ENCODE measurements around the gene POP5. TPM values are rescaled to one million over a fixed set of nuclear protein-coding genes. Genes with fewer than 3 reads are reported as not detected.

Gene POP5
- total RNA-seq, 3 donors from 2014 or later = 35.4 to 43.8 (median 42.4) TPM

DNA sequence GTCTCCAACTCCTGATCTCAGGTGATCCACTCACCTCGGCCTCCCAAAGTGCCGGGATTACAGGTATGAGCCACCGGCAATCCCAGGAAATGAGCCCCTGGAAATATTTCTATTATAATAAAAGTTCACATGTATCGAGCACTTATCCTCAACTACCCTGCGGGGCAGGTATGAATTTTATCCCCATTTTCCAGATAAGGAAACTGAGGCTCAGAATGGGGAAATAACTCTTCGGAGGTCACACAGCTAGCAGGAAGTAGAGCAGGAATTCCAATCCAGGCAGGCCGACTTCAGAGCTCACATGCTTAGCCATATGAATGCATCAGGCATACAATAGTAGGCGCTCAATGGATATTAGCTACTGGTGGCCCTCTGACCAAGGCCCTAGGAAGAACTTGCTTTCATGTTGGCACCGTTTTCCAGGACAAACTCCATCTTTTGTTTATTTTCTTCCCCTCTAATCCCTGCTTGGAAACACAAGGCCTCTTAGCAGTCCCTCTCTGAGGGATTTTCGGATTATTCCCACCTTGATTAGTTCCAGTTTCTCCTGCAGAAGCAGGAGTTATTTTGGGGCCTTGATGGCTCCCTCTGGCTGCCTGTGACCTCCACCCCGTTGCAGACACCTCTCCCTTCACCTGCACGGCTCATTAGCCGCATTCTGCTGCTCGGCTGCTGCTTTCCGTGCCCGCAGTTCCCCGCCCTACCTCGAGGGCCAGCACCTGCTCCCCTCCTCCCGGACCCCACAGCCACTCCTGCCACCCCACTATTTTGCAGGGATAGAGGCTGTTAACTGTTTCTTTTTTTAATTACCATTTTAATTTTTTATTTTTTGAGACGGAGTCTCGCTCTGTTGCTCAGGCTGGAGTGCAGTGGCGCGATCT, 18.7 kb upstream of the POP5 start:
- intact Hi-C loops (cut with DNase I; ENCODE audit: low total_unique reads) = no loop called here
- TF ChIP-seq, protein P1, sequence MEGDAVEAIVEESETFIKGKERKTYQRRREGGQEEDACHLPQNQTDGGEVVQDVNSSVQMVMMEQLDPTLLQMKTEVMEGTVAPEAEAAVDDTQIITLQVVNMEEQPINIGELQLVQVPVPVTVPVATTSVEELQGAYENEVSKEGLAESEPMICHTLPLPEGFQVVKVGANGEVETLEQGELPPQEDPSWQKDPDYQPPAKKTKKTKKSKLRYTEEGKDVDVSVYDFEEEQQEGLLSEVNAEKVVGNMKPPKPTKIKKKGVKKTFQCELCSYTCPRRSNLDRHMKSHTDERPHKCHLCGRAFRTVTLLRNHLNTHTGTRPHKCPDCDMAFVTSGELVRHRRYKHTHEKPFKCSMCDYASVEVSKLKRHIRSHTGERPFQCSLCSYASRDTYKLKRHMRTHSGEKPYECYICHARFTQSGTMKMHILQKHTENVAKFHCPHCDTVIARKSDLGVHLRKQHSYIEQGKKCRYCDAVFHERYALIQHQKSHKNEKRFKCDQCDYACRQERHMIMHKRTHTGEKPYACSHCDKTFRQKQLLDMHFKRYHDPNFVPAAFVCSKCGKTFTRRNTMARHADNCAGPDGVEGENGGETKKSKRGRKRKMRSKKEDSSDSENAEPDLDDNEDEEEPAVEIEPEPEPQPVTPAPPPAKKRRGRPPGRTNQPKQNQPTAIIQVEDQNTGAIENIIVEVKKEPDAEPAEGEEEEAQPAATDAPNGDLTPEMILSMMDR (IDR thresholded peaks at IDR 0.05) = no peak
- TF ChIP-seq POLR2A (IDR thresholded peaks at IDR 0.05) (no peak), POLR2AphosphoS5 (IDR thresholded peaks at IDR 0.05) (no peak)
- H3K27me3 ChIP-seq = peaks cover 0 to 8% of the 10 kb centered on the region in 2 donors
- no peak for DNase-seq (ENCODE audit: low spot score in 2 of 2)
- H3K27ac ChIP-seq = no peak overlapping the region
- H3K9me3 ChIP-seq = no peaks in the 10 kb centered on the region
- no peak overlapping the region for H3K4me3 ChIP-seq
- H3K4me1 ChIP-seq = no peaks in the 10 kb centered on the region
- no peaks in the 10 kb centered on the region for H3K36me3 ChIP-seq

DNA sequence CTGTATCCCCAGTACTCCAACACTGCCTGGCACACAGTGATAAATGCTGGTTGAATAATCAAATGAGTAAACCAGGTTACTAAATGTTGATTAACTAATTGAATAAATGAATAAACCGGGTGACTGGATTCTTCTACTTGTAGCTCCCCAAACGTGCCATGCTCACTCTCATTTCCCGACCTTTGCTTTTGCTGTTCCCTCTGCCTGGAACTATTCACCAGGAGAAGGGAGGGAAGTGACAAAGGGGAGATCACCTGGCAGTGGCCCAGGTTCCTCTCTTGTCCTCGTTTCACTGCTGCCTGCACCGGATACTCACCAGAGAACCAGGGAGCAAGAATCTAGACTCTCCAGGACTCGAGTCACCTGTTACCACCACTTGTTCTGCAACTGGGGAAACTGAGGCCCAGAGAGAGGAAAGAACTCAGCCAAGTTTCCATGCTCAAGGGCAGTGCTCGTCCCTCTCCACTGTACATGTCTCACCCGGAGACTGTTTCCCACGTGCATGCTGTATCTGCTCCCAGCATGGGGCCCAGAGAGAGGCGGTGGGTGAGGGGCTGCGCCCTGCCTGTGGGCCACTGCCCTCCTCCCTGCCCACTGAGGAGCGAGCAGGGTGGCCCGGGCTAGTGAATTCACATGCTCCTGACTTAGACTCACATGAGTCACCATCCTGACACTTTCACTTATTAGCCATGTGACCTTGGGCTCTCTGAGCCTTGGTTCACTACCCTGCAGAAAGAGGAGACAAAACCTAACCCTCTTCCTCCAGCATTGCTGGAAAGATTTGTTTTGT, 17.7 kb upstream of the POP5 start:
- TF ChIP-seq POLR2AphosphoS5 (IDR thresholded peaks at IDR 0.05) = no peak
- no peak for TF ChIP-seq POLR2A (IDR thresholded peaks at IDR 0.05)
- TF ChIP-seq, protein P1 (IDR thresholded peaks at IDR 0.05) = no peak
- Histone ChIP-seq H3K27ac (no peak overlapping the region), H3K9me3 (no peaks in the 10 kb centered on the region), H3K4me1 (no peaks in the 10 kb centered on the region), H3K36me3 (no peaks in the 10 kb centered on the region), H3K4me3 (no peak overlapping the region), H3K27me3 (peaks cover 0 to 8% of the 10 kb centered on the region in 2 donors)
- intact Hi-C loops (cut with DNase I; ENCODE audit: low total_unique reads) = no loop called here
- DNase-seq (ENCODE audit: low spot score in 2 of 2) = no peak

DNA sequence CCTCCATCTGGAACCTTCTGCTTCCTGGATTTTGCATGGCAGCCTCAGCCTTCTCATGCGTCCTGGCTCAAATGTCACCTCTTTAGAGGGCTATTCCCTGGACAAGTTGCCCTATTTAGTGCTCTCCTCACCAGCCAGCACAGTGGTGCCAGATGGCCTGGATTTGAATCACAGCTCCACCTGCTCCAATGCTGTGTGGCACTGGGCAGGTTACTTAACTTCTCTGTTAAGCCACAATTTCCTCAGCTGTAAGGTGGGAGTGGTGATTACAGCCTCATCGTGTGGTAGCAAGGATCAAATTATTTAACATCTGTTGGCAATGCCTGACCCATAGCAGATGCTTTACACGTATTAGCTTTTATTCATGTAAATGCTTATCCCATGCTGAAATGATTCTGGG, 16.7 kb upstream of the POP5 start:
- no peaks in the 10 kb centered on the region for H3K9me3 ChIP-seq
- H3K4me1 ChIP-seq = no peaks in the 10 kb centered on the region
- H3K27ac ChIP-seq = no peak overlapping the region
- peaks cover 0 to 8% of the 10 kb centered on the region in 2 donors for H3K27me3 ChIP-seq
- intact Hi-C loops (cut with DNase I; ENCODE audit: low total_unique reads) = no loop called here
- H3K4me3 ChIP-seq = no peak overlapping the region
- no peak for DNase-seq (ENCODE audit: low spot score in 2 of 2)
- TF ChIP-seq POLR2A (IDR thresholded peaks at IDR 0.05) (no peak), POLR2AphosphoS5 (IDR thresholded peaks at IDR 0.05) (no peak)
- TF ChIP-seq, protein P1 (IDR thresholded peaks at IDR 0.05) = no peak
- no peaks in the 10 kb centered on the region for H3K36me3 ChIP-seq

DNA sequence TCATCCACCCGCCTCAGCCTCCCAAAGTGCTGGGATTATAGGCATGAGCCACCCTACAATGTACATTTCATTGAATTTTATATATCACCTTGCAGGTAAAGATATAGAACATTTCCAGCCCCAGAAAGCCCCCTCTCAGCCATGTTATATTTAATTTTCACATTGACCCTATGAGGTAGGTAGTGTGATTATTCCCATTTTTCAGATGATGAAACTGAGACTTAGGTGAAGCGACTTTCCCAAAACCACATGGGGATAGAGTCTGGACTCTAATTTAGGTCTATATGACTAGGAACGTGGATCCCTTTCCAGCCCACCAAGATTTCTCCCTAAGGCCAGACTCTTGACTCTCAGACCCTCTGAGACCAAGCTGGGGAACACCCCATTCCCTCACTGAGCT, 15.7 kb upstream of the POP5 start:
- H3K4me1 ChIP-seq = no peaks in the 10 kb centered on the region
- H3K4me3 ChIP-seq = no peak overlapping the region
- TF ChIP-seq POLR2AphosphoS5 (IDR thresholded peaks at IDR 0.05) (no peak), POLR2A (IDR thresholded peaks at IDR 0.05) (no peak)
- TF ChIP-seq, protein P1 (IDR thresholded peaks at IDR 0.05) = no peak
- no peaks in the 10 kb centered on the region for H3K9me3 ChIP-seq
- H3K27me3 ChIP-seq = peaks cover 0 to 5% of the 10 kb centered on the region in 2 donors
- H3K27ac ChIP-seq = no peak overlapping the region
- intact Hi-C loops (cut with DNase I; ENCODE audit: low total_unique reads) = no loop called here
- H3K36me3 ChIP-seq = no peaks in the 10 kb centered on the region
- no peak for DNase-seq (ENCODE audit: low spot score in 2 of 2)
